ENCODE data around the gene PIR. TPM values are rescaled to one million over a fixed set of nuclear protein-coding genes. Genes with fewer than 3 reads are reported as not detected.

PIR gene
- total and polyA plus RNA-seq, 9 donors: 8.2 to 23.7 (median 13.1) TPM

DNA sequence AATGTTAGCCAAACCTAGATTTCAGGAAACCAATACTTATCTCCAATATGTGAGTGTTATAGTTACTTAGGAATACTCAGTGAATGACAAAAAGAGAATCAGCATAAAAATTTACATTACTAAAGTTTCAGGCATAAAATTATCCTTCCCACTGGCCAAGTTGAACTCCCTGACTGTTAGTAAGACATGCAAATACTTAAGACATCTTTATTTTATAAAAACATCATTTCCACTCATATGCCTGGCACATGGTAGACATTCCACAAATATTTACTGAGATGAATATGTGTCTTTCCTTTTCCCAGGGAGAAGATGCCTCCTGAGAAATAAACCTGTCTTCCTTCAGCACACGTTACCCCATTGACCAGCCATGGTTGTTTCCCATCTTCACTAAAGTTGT is 116.2 kb downstream of the PIR start:
- Histone ChIP-seq H3K27me3 (no peaks in the 10 kb centered on the region), H3K4me1 (ENCODE audit: insufficient read depth) (no peaks in the 10 kb centered on the region), H3K27ac (no peak overlapping the region), H3K4me3 (no peak overlapping the region), H3K9me3 (no peaks in the 10 kb centered on the region), H3K36me3 (no peaks in the 10 kb centered on the region)
- intact Hi-C loops (cut with DNase I): no loop called here
- TF ChIP-seq POLR2A (IDR thresholded peaks at IDR 0.05) (no peak), EP300 (IDR thresholded peaks at IDR 0.05) (no peak)
- TF ChIP-seq, protein P1, sequence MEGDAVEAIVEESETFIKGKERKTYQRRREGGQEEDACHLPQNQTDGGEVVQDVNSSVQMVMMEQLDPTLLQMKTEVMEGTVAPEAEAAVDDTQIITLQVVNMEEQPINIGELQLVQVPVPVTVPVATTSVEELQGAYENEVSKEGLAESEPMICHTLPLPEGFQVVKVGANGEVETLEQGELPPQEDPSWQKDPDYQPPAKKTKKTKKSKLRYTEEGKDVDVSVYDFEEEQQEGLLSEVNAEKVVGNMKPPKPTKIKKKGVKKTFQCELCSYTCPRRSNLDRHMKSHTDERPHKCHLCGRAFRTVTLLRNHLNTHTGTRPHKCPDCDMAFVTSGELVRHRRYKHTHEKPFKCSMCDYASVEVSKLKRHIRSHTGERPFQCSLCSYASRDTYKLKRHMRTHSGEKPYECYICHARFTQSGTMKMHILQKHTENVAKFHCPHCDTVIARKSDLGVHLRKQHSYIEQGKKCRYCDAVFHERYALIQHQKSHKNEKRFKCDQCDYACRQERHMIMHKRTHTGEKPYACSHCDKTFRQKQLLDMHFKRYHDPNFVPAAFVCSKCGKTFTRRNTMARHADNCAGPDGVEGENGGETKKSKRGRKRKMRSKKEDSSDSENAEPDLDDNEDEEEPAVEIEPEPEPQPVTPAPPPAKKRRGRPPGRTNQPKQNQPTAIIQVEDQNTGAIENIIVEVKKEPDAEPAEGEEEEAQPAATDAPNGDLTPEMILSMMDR (IDR thresholded peaks at IDR 0.05): no peak
- 52 to 79% (median 67%) methylated on average over 1 of the region's 1 CpG for WGBS, 3 donors
- DNase-seq: no peak

DNA sequence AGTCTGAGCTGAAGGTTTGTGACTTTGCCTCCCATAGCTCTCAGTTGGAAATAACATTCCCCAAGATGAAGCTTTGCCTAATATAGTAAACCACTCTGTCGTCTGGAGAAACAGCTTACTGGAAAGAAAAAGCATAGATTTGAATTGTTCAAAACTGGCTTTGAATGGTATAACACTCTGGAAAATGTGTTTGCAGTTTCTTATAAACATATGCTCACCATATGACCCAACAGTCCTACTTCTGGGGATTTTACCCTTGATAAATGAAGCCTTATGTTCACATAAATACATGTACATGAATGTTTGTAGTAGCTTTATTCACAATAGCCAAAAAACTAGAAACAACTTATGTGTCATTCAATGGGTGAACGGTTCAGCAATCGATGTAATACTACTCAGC is 119.2 kb downstream of the PIR start:
- H3K27ac ChIP-seq: no peak overlapping the region
- H3K4me1 ChIP-seq (ENCODE audit: insufficient read depth): no peaks in the 10 kb centered on the region
- TF ChIP-seq POLR2A (IDR thresholded peaks at IDR 0.05) (no peak), EP300 (IDR thresholded peaks at IDR 0.05) (no peak)
- TF ChIP-seq, protein P1 (IDR thresholded peaks at IDR 0.05): no peak
- WGBS, 3 donors: 65 to 71% (median 67%) methylated on average over 3 of the region's 3 CpGs
- no peaks in the 10 kb centered on the region for H3K9me3 ChIP-seq
- H3K4me3 ChIP-seq: no peak overlapping the region
- no peaks in the 10 kb centered on the region for H3K27me3 ChIP-seq
- H3K36me3 ChIP-seq: no peaks in the 10 kb centered on the region
- intact Hi-C loops (cut with DNase I): no loop called here
- no peak for DNase-seq

DNA sequence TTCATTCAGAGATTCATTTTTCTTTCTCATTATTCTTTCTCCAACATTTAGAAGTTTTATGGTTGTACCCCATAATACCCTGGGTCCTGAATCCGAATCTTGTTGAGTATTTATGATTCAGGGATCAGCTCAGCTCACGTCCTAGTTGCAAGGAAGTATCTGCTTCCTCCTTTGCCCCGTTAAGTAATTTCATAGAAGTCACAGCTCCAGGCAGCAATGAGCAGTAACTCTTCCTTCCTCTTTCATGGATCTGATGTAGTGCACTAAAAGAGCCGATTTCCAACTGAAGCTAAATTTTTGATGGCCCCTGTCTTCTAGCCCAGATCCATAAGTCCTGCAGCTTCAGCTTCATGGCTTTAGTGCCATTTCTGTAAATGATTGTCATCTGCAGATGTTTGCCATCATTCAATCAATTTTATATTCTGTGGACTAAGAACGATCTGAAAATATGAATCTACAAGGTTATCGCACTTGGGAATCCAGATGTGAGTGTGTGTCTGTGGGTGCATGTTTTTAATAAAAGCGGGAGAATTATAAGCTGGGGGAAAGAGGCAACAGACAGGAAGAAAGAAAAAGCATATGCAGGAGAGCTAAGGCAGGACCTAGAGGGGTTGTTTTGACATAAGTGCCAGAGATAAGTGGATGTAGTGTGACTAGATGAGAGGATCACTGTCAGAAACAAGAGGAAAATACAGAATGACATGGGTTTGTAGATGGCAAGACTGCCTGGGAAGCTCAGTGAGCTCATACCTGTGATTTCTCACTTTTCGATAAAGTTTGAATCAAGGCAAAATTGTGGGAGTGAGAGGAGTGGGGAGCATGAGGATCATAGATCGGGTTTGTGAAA is 126.4 kb downstream of the PIR start:
- no peak overlapping the region for H3K27ac ChIP-seq
- H3K9me3 ChIP-seq: no peaks in the 10 kb centered on the region
- WGBS, 3 donors: 77 to 82% (median 80%) methylated on average over 9 of the region's 9 CpGs
- H3K4me3 ChIP-seq: no peak overlapping the region
- no peaks in the 10 kb centered on the region for H3K27me3 ChIP-seq
- intact Hi-C loops (cut with DNase I): no loop called here
- H3K4me1 ChIP-seq (ENCODE audit: insufficient read depth): no peaks in the 10 kb centered on the region
- TF ChIP-seq EP300 (IDR thresholded peaks at IDR 0.05) (no peak), POLR2A (IDR thresholded peaks at IDR 0.05) (no peak)
- TF ChIP-seq, protein P1 (IDR thresholded peaks at IDR 0.05): no peak
- no peaks in the 10 kb centered on the region for H3K36me3 ChIP-seq
- DNase-seq: no peak

DNA sequence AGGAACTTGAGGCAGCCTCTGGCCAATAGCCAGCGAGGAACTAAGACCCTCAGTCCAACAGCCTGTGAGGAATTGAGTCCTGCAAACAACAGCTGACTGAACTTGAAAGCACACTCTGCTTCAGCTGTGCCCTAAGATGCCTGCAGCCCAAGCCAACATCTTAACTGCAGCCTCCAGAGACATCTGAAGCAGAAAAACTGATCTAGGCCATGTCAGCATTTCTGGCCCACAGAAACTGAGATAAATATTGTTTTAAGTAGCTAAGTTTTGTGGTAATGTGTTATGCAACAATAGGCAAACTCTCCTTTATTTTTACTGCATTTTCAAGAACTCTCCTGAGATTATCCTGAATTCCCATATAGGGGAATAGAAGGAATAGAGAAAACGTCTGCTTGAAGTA is 133.4 kb downstream of the PIR start:
- TF ChIP-seq EP300 (IDR thresholded peaks at IDR 0.05) (no peak), POLR2A (IDR thresholded peaks at IDR 0.05) (no peak)
- TF ChIP-seq, protein P1 (IDR thresholded peaks at IDR 0.05): no peak
- H3K27ac ChIP-seq: no peak overlapping the region
- no peak overlapping the region for H3K4me3 ChIP-seq
- H3K27me3 ChIP-seq: no peaks in the 10 kb centered on the region
- no peaks in the 10 kb centered on the region for H3K9me3 ChIP-seq
- DNase-seq: no peak
- no peaks in the 10 kb centered on the region for H3K36me3 ChIP-seq
- intact Hi-C loops (cut with DNase I): loop anchor here in 1 of 4 donors (10.0 kb wide), 2 partner anchors 55 to 105 kb away; no protein-coding TSS in a partner anchor
- no peaks in the 10 kb centered on the region for H3K4me1 ChIP-seq (ENCODE audit: insufficient read depth)
- 37 to 49% (median 38%) methylated on average over 2 of the region's 2 CpGs for WGBS, 3 donors

Data from ovary (tissue), 9 donors.